Measurements from ENCODE around the gene ZNF497. TPM values are rescaled to one million over a fixed set of nuclear protein-coding genes. Genes with fewer than 3 reads are reported as not detected.
A peak's percentile ranks its signal among the peaks of the same experiment; 100 is the strongest.

ZNF497 gene
- total RNA-seq, 4 donors from 2014 or later: 7.1 to 16.2 (median 8.1) TPM

DNA sequence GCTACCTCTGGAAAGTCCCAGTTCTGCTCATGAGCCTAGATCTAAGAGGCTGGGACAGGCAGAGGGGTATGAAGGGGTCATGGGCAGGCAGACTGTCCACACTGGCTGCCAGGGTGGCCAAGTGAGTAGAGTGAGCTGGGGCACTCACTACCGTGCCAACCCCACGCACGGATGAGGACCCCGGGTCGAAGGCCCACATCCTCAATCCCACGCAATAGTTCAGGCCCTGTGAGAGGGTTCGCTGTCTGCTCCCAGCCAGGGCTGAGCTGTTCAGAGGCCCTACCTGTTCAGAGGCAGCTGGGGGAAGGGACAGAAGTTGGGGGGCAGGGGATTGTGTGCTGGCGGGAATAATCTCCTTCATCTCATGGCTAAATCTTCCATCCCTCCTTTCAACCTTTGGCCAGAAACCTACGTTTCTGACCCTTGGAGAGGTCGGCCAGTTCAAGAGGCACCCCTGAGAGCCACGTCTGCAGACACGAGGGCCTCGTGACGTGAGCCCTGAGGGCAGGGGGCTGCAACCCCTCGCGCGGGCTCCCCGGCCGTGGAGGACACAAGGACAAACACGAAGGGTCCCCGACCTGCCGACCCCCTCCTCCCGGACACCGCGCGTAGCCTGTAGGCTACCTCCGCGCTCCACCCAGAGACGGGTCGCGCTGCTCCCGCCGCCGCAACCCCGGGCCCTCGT is 23.5 kb upstream of the ZNF497 start:
- H3K4me1 ChIP-seq: peaks cover 21 to 30% of the 10 kb centered on the region in 2 donors

GRCh38 chr19:58385313-58385890 is 22.9 kb upstream of the ZNF497 start:
- H3K9me3 ChIP-seq: no peaks in the 10 kb centered on the region
- peaks cover 21 to 31% of the 10 kb centered on the region in 2 donors for H3K4me1 ChIP-seq
- peak overlapping the region in 2 of 3 donors; percentile 54 to 82 for H3K4me3 ChIP-seq (replicated peaks in 1 of 3)
- TF ChIP-seq CTCF (IDR thresholded peaks at IDR 0.05) (no peak), POLR2A (IDR thresholded peaks at IDR 0.05) (no peak)
- intact Hi-C loops (cut with DNase I): loop anchor here (10.0 kb wide), 1 partner anchor 61 kb away; the partner anchor contains the start of gene ZSCAN22
- no peak for DNase-seq
- no peaks in the 10 kb centered on the region for H3K27me3 ChIP-seq
- WGBS, 2 donors: 92 to 100% methylated on average over 2 to 4 of the region's 9 CpGs
- peaks cover 0 to 4% of the 10 kb centered on the region in 2 donors for H3K36me3 ChIP-seq
- H3K27ac ChIP-seq: peak overlapping the region in 2 of 3 donors; percentile 89 to 93

More for the DNA sequence above, 23.5 kb upstream of the ZNF497 start:
- H3K27ac ChIP-seq: peak overlapping the region; percentile 89 to 99 (median 93)
- no peaks in the 10 kb centered on the region for H3K27me3 ChIP-seq
- peak in 1 of 2 donors; percentile 29 for DNase-seq
- TF ChIP-seq CTCF (IDR thresholded peaks at IDR 0.05) (no peak), POLR2A (IDR thresholded peaks at IDR 0.05) (no peak)
- H3K4me3 ChIP-seq (replicated peaks in 1 of 3): peak overlapping the region; percentile 54 to 82 (median 57)
- 9 to 13% methylated on average over 13 to 20 of the region's 36 CpGs for WGBS, 2 donors
- H3K9me3 ChIP-seq: no peaks in the 10 kb centered on the region
- peaks cover 0 to 4% of the 10 kb centered on the region in 2 donors for H3K36me3 ChIP-seq
- intact Hi-C loops (cut with DNase I): loop anchor here (10.0 kb wide), 1 partner anchor 61 kb away; the partner anchor contains the start of gene ZSCAN22

DNA sequence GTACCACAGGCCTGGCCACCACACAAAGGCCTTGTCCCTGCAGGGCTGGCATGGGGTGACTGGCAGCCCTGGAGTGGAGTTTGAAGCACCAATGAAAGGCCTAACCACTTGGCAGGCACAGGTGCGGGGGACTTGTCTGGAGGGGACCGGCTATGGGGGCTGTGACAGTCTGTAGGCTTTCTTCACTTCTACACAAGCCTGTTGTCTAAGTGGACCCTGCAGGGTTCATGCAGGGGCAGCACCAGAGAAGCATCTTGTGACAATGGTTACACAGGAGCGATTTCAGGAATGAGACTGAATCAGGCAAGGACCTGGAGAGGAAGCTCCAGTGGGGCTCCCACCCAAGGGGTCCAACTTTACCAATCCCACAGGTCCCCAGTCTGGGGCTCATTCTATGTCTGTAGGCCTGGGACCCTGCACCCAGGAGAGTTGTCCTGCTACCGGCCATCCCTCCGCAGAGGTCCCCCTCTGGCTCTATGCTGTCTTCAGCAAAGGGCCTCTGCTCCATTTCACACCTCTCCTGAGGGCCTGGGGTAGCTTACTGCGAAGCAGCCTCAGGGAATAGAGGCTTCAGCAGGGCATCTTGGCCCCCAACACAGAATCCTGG is 20.5 kb upstream of the ZNF497 start:
- Histone ChIP-seq H3K9me3 (no peaks in the 10 kb centered on the region), H3K4me3 (replicated peaks in 1 of 3) (no peak overlapping the region), H3K27me3 (no peaks in the 10 kb centered on the region), H3K4me1 (peaks cover 29 to 41% of the 10 kb centered on the region in 2 donors), H3K27ac (no peak overlapping the region), H3K36me3 (no peaks in the 10 kb centered on the region)
- WGBS, 2 donors: 90 to 97% methylated on average over 5 of the region's 6 CpGs
- no peak for DNase-seq
- TF ChIP-seq CTCF (IDR thresholded peaks at IDR 0.05) (no peak), POLR2A (IDR thresholded peaks at IDR 0.05) (no peak)
- intact Hi-C loops (cut with DNase I): loop anchor here (10.0 kb wide), 1 partner anchor 58 kb away; the partner anchor contains the start of gene ZSCAN22

GRCh38 chr19:58381460-58382212 is 19.1 kb upstream of the ZNF497 start:
- WGBS, 2 donors: 31 to 32% methylated on average over 26 of the region's 26 CpGs
- no peak for DNase-seq
- intact Hi-C loops (cut with DNase I): loop anchor here (10.0 kb wide), 1 partner anchor 57 kb away; the partner anchor contains the start of gene ZSCAN22
- H3K4me1 ChIP-seq: peaks cover 22 to 34% of the 10 kb centered on the region in 2 donors
- TF ChIP-seq POLR2A (IDR thresholded peaks at IDR 0.05) (no peak), CTCF (IDR thresholded peaks at IDR 0.05) (no peak)
- peak overlapping the region; percentile 26 to 72 (median 54) for H3K27ac ChIP-seq
- peak overlapping the region in 2 of 3 donors; percentile 47 to 70 for H3K4me3 ChIP-seq (replicated peaks in 1 of 3)
- H3K36me3 ChIP-seq: no peaks in the 10 kb centered on the region
- H3K9me3 ChIP-seq: no peaks in the 10 kb centered on the region
- no peaks in the 10 kb centered on the region for H3K27me3 ChIP-seq

Measured in thyroid gland (tissue), 4 donors.